Endothelial cell of umbilical vein (primary cell): Measurements from ENCODE around the gene TES. TPM values are rescaled to one million over a fixed set of nuclear protein-coding genes. Genes with fewer than 3 reads are reported as not detected.

ENCODE experiments used
- BruUV-seq: library from RNA; stranded (reverse); fragments of 400-500 nt; replicated peaks from 2 replicates; lab custom pipeline; 2021; lab: Mats Ljungman, UMichigan
- CTCF ChIA-PET: fragments of 300-600, 350-600 bp; sonication (Branson Sonifier 250); formaldehyde crosslinking; loops from one replicate; lab custom pipeline; 2021; ENCODE audit warnings: antibody characterized with exemption, inconsistent platforms; lab: Charles Lee
- POLR2A ChIA-PET: fragments of 300-600, 350-600 bp; sonication (Branson Sonifier 250); formaldehyde crosslinking; loops from one replicate; lab custom pipeline; 2021; ENCODE audit warnings: antibody characterized with exemption, inconsistent platforms; lab: Charles Lee
- DNase-seq: peaks from one replicate; pipeline ENCODE4 v3.0.0-alpha.2; 2011; ENCODE audit warnings: low read depth, low spot score
- FAIRE-seq: peaks from 2 replicates; lab custom pipeline; 2011; peaks lifted over from hg19 to GRCh38; lab: Jason Lieb, UNC
- H2AFZ ChIP-seq: 2 replicates; pipeline ENCODE4 v1.6.0; 2012; ENCODE audit warnings: low read depth, low read length, control low read depth, inconsistent platforms
- H3K27ac ChIP-seq: 2 replicates; pipeline ENCODE4 v1.5.1; 2011; ENCODE audit warnings: low read depth, mild to moderate bottlenecking, control low read depth, low read length, moderate library complexity; ENCODE audit not compliant: insufficient read depth
- H3K27me3 ChIP-seq, 2 experiments: 2 replicates each; pipeline versions ENCODE4 v1.6.0 to v1.6.1; 2011; ENCODE audit warnings: low read length in 2 of 2, mixed read lengths in 1 of 2; ENCODE audit not compliant: control insufficient read depth in 2 of 2, insufficient read depth in 2 of 2
- H3K36me3 ChIP-seq, 2 experiments: 2 replicates in 1 of 2; 3 replicates in 1 of 2; pipeline ENCODE4 v1.5.1; 2011; ENCODE audit warnings: low read length in 2 of 2, mild to moderate bottlenecking in 1 of 2, moderate library complexity in 1 of 2; ENCODE audit not compliant: control insufficient read depth in 2 of 2, insufficient read depth in 2 of 2; ENCODE audit errors: extremely low read depth in 1 of 2
- H3K4me1 ChIP-seq: 3 replicates; pipeline ENCODE4 v1.5.1; 2011; ENCODE audit warnings: mild to moderate bottlenecking, low read length; ENCODE audit not compliant: control insufficient read depth, insufficient read depth; ENCODE audit errors: extremely low read depth
- H3K4me2 ChIP-seq: 2 replicates; pipeline ENCODE4 v1.6.1; 2011; ENCODE audit warnings: low read length, control low read depth, mixed read lengths; ENCODE audit not compliant: insufficient read depth
- H3K4me3 ChIP-seq, 3 experiments: fragments of 200-600 bp in 1 of 3; sonication (generic), shearing (Covaris generic) in 1 of 3; replicated peaks in 1 of 3; 2 replicates each; pipeline ENCODE4 v1.5.1; 2011 to 2016; ENCODE audit warnings: control low read depth in 3 of 3, low read length in 3 of 3, mild to moderate bottlenecking in 2 of 3, inconsistent platforms in 1 of 3, low read depth in 1 of 3, moderate library complexity in 1 of 3; ENCODE audit not compliant: insufficient read depth in 1 of 3
- H3K79me2 ChIP-seq: 2 replicates; pipeline ENCODE4 v1.6.0; 2012; ENCODE audit warnings: low read length, inconsistent platforms; ENCODE audit not compliant: control insufficient read depth, insufficient read depth
- H3K9ac ChIP-seq: replicated peaks from 2 replicates; pipeline ENCODE3; 2011; ENCODE audit warnings: low read length, control low read depth; ENCODE audit not compliant: insufficient read depth; ENCODE audit errors: extremely low read depth
- H3K9me1 ChIP-seq: replicated peaks from 3 replicates; pipeline ENCODE4 v1.6.0; 2011; ENCODE audit warnings: mild to moderate bottlenecking, low read length; ENCODE audit not compliant: control insufficient read depth, insufficient read depth; ENCODE audit errors: extremely low read depth
- H3K9me3 ChIP-seq: replicated peaks from 2 replicates; pipeline ENCODE4 v1.5.1; 2012; ENCODE audit warnings: low read length, inconsistent platforms; ENCODE audit not compliant: control insufficient read depth, insufficient read depth
- H4K20me1 ChIP-seq: replicated peaks from 2 replicates; pipeline ENCODE3; 2011; ENCODE audit warnings: mild to moderate bottlenecking, low read length; ENCODE audit not compliant: control insufficient read depth, insufficient read depth; ENCODE audit errors: extremely low read depth
- EZH2 ChIP-seq: IDR thresholded peaks from 2 replicates; pipeline ENCODE4 v1.6.1; 2012; ENCODE audit warnings: borderline replicate concordance, low read depth, mild to moderate bottlenecking, moderate library complexity, low read length, inconsistent platforms; ENCODE audit not compliant: severe bottlenecking
- FOS ChIP-seq: IDR thresholded peaks from 2 replicates; pipeline ENCODE4 v1.6.1; 2011; ENCODE audit warnings: mild to moderate bottlenecking, low read length, moderate library complexity, borderline replicate concordance; ENCODE audit not compliant: insufficient read depth
- GATA2 ChIP-seq: IDR thresholded peaks from 2 replicates; pipeline ENCODE4 v1.7.0; 2011; ENCODE audit warnings: low read depth, mild to moderate bottlenecking, moderate library complexity, mixed read lengths, low read length; ENCODE audit not compliant: insufficient read length, insufficient read depth
- JUN ChIP-seq: IDR thresholded peaks from 2 replicates; pipeline ENCODE4 v1.6.1; 2011; ENCODE audit warnings: borderline replicate concordance, low read depth; ENCODE audit not compliant: insufficient read length, insufficient read depth
- MAX ChIP-seq: IDR thresholded peaks from 2 replicates; pipeline ENCODE4 v1.6.1; 2011; ENCODE audit not compliant: insufficient read depth, insufficient read length
- MYC ChIP-seq: IDR thresholded peaks from one replicate; pipeline ENCODE4 v1.6.1; 2011; ENCODE audit warnings: mild to moderate bottlenecking, low read depth, low read length
- POLR2A ChIP-seq: IDR thresholded peaks from 2 replicates; pipeline ENCODE4 v1.6.1; 2012; ENCODE audit warnings: low read depth, mild to moderate bottlenecking, control low read depth, low read length
- POLR2AphosphoS5 ChIP-seq: IDR thresholded peaks from 2 replicates; pipeline ENCODE4 v1.6.1; 2012; ENCODE audit warnings: low read depth, mild to moderate bottlenecking, control low read depth, low read length, moderate library complexity; ENCODE audit not compliant: insufficient read depth
- dilution Hi-C: fragments of 300-500 bp; cut with MboI; formaldehyde crosslinking; loops from one replicate; pipeline ENCODE4 v1.15.0; 2019; ENCODE audit warnings: low sequenced_read_pairs; ENCODE audit not compliant: extremely low pct_ligation_motif_present
- intact Hi-C: fragments of 100-400 bp; cut with micrococcal nuclease; formaldehyde crosslinking; loops from one replicate; pipeline ENCODE4 v1.10.0; 2022
- polyA plus RNA-seq, 4 experiments: library from polyadenylated mRNA; depleted of rRNA in 3 of 4; stranded (reverse) in 3 of 4; unstranded in 1 of 4; fragments of >200 nt; gene quantifications; 2 replicates each; pipeline versions ENCODE4 v1.2.1 to v1.2.3, GENCODE V29; 2011 to 2012; ENCODE audit warnings: missing spikeins in 1 of 4
- total RNA-seq: library from RNA; stranded (reverse); gene quantifications from 2 replicates; pipeline ENCODE4 v1.2.3, GENCODE V29; 2021
- TF ChIP-seq, protein P1 (sequence below), 2 donors: IDR thresholded peaks; 1 replicate in 1 of 2; 2 replicates in 1 of 2; pipeline ENCODE4 v1.5.1; 2011; ENCODE audit warnings: low read length in 2 of 2, mild to moderate bottlenecking in 2 of 2, moderate library complexity in 2 of 2, control low read depth in 1 of 2, inconsistent platforms in 1 of 2, low read depth in 1 of 2; ENCODE audit not compliant: insufficient read depth in 1 of 2; ENCODE audit errors: extremely low read depth in 1 of 2

TES gene
- total and polyA plus RNA-seq, 2 donors (not counting 3 experiments of a cell fraction or from before 2014, with no cell fraction given) = 35.3 to 50.5 TPM

DNA sequence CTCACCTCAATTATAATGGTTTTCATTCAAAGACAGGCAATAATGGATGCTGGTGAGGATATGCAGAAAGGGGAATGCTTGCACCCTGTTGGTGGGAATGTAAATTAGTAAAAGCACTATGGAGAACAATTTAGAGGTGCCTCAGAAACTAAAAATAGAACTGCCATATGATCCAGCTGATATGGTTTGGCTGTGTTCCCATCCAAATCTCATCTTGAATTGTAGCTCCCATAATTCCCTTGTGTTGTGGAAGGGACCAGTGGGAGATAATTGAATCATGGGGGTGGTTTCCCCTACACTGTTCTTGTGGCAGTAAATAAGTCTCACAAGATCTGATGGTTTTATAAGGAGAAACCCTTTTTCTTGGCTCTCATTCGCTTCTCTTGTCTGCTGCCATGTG lies 87.7 kb downstream of the TES start:
- ChIA-PET POLR2A (no interaction called here), CTCF (no interaction called here)
- intact Hi-C loops (loop anchor here (2.0 kb wide), 1 partner anchor 19 kb away; no protein-coding TSS in a partner anchor), dilution Hi-C loops (no loop called here)
- TF ChIP-seq POLR2A = no peak
- TF ChIP-seq MAX = no peak
- Histone ChIP-seq H2AFZ (no peak overlapping the region), H3K27me3 (no peaks in the 10 kb centered on the region), H3K36me3 (no peaks in the 10 kb centered on the region), H3K79me2 (peaks cover 99% of the 10 kb centered on the region), H3K4me1 (peaks cover 4% of the 10 kb centered on the region), H3K4me2 (no peak overlapping the region), H3K4me3 (no peak overlapping the region), H4K20me1 (no peaks in the 10 kb centered on the region), H3K27ac (no peak overlapping the region), H3K9me1 (no peaks in the 10 kb centered on the region), H3K9ac (no peak overlapping the region), H3K9me3 (no peaks in the 10 kb centered on the region)
- DNase-seq (no peak), FAIRE-seq (no peak)
- no TSS peak for BruUV-seq

DNA sequence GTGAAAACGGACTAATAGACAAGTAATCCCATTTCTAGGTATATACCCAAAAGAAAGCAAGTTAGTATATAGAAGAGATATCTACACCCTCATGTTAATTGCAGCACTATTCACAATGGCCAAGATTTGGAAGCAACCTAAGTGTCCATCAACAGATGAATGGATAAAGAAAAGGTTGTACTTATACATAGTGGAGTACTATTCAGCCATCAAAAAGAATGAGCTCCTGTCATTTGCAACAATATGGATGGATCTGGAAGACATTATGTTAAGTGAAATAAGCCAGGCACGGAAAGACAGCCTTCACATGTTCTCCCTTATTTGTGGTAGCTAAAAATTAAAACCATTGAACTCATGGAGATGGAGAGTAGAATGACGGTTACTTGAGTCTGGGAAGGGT lies 88.2 kb downstream of the TES start:
- no peak overlapping the region for H2AFZ ChIP-seq

More for the DNA sequence above, 88.2 kb downstream of the TES start:
- Histone ChIP-seq H3K27me3 (no peaks in the 10 kb centered on the region), H3K9me3 (no peaks in the 10 kb centered on the region), H3K36me3 (no peaks in the 10 kb centered on the region), H3K4me3 (no peak overlapping the region), H3K27ac (no peak overlapping the region), H3K4me2 (no peak overlapping the region), H3K79me2 (peaks cover 99% of the 10 kb centered on the region), H4K20me1 (peaks cover 2% of the 10 kb centered on the region), H3K9me1 (no peaks in the 10 kb centered on the region), H3K9ac (no peak overlapping the region), H3K4me1 (peaks cover 4% of the 10 kb centered on the region)
- TF ChIP-seq POLR2AphosphoS5 (no peak), JUN (no peak), GATA2 (no peak), FOS (no peak), POLR2A (no peak), MYC (no peak), EZH2 (no peak), MAX (no peak)
- TF ChIP-seq, protein P1, sequence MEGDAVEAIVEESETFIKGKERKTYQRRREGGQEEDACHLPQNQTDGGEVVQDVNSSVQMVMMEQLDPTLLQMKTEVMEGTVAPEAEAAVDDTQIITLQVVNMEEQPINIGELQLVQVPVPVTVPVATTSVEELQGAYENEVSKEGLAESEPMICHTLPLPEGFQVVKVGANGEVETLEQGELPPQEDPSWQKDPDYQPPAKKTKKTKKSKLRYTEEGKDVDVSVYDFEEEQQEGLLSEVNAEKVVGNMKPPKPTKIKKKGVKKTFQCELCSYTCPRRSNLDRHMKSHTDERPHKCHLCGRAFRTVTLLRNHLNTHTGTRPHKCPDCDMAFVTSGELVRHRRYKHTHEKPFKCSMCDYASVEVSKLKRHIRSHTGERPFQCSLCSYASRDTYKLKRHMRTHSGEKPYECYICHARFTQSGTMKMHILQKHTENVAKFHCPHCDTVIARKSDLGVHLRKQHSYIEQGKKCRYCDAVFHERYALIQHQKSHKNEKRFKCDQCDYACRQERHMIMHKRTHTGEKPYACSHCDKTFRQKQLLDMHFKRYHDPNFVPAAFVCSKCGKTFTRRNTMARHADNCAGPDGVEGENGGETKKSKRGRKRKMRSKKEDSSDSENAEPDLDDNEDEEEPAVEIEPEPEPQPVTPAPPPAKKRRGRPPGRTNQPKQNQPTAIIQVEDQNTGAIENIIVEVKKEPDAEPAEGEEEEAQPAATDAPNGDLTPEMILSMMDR (IDR thresholded peaks at IDR 0.05; ENCODE audit: extremely low read depth in 1 of 2, insufficient read depth in 1 of 2, low read depth in 1 of 2, low read length in 2 of 2) = no peak
- intact Hi-C loops (loop anchor here (2.0 kb wide), 1 partner anchor 18 kb away; no protein-coding TSS in a partner anchor), dilution Hi-C loops (no loop called here)
- FAIRE-seq (no peak), DNase-seq (no peak)
- POLR2A ChIA-PET = no interaction called here
- BruUV-seq = no TSS peak
- CTCF ChIA-PET = no interaction called here
